IMR-90 (cell line): ENCODE data around the gene HAUS7.

Source experiments
- CTCF ChIP-seq: conservative IDR thresholded peaks from 2 replicates; pipeline ENCODE4 v1.5.1; 2012; ENCODE audit warnings: mild to moderate bottlenecking, low read depth, low read length, improper control_type of control experiment
- USF2 ChIP-seq: fragments of 150-350 bp; IDR thresholded peaks from 2 replicates; pipeline ENCODE4 v1.6.1; 2017; ENCODE audit warnings: mild to moderate bottlenecking, antibody characterized with exemption, low read length, low read depth

- TF ChIP-seq CTCF (no peak), USF2 (no peak)
Measured at GRCh38 chrX:153445856-153446635, 24.3 kb downstream of the HAUS7 start, which contains the start of gene TREX2.
